Ecto neural progenitor cell (in vitro differentiated cells): ENCODE data around the gene NOTCH1.

Source experiments
- DNase-seq: peaks from one replicate; pipeline ENCODE4 v3.0.0-alpha.2; 2018; ENCODE audit warnings: low spot score

NOTCH1 gene

GRCh38 chr9:136531904-136532798 is 13.7 kb downstream of the NOTCH1 start:
- DNase-seq = no peak

GRCh38 chr9:136531186-136531903 is 14.5 kb downstream of the NOTCH1 start:
- DNase-seq = no peak

- DNase-seq = no peak
Measured at GRCh38 chr9:136530461-136531089, 15.3 kb downstream of the NOTCH1 start.

GRCh38 chr9:136529516-136530460 is 16.1 kb downstream of the NOTCH1 start:
- no peak for DNase-seq

GRCh38 chr9:136528716-136529341 is 17.0 kb downstream of the NOTCH1 start:
- DNase-seq = no peak

GRCh38 chr9:136527721-136528710 is 17.8 kb downstream of the NOTCH1 start:
- DNase-seq = no peak

- DNase-seq = no peak
Measured at GRCh38 chr9:136527131-136527530, 18.7 kb downstream of the NOTCH1 start.

- DNase-seq = no peak
Measured at GRCh38 chr9:136526625-136527066, 19.2 kb downstream of the NOTCH1 start.

- peak; percentile 71 for DNase-seq
Measured at GRCh38 chr9:136525841-136526499, 19.9 kb downstream of the NOTCH1 start.

- no peak for DNase-seq
Measured at GRCh38 chr9:136525207-136525606, 20.6 kb downstream of the NOTCH1 start.

- no peak for DNase-seq
Measured at GRCh38 chr9:136522314-136523237, 23.3 kb downstream of the NOTCH1 start.

- DNase-seq = no peak
Measured at GRCh38 chr9:136521537-136521936, 24.3 kb downstream of the NOTCH1 start.

- no peak for DNase-seq
Measured at GRCh38 chr9:136520053-136520540, 25.8 kb downstream of the NOTCH1 start.

GRCh38 chr9:136519263-136520052 is 26.4 kb downstream of the NOTCH1 start:
- no peak for DNase-seq

GRCh38 chr9:136518623-136519022 is 27.2 kb downstream of the NOTCH1 start:
- DNase-seq = no peak

- DNase-seq = no peak
Measured at GRCh38 chr9:136517950-136518349, 27.9 kb downstream of the NOTCH1 start.
